ENCODE results near the gene RAI14.
"Not testable (repeated sequence)": the region's sequence is repeated elsewhere in the genome, so short reads cannot be mapped to it uniquely, and the experiment has no call there.

RAI14 gene

GRCh38 chr5:34697308-34698108 is 41.4 kb downstream of the RAI14 start:
- Mint-ChIP-seq H3K27ac (no peak overlapping the region), H3K4me3 (no peak overlapping the region), H3K4me1 (ENCODE audit: low read depth) (peaks cover 13% of the 10 kb centered on the region), H3K27me3 (no peaks in the 10 kb centered on the region), H3K9me3 (ENCODE audit: low read depth) (no peaks in the 10 kb centered on the region), H3K36me3 (no peaks in the 10 kb centered on the region)

DNA sequence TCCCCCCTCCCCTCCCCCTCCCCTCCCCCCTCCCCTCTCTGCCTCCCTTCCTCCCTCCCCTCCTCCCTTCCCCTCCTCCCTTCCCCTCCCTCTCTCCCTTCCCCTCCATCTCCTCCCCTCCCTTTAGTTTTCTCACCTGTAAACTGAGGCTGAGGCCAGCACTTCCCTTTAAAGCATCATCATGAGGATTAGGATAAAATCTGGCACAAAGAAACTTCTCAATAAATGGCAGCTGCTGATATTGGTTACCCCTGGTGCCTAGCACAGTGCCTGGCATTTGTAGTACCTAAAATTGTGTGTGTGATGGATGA is 41.9 kb downstream of the RAI14 start:
- no peaks in the 10 kb centered on the region for H3K9me3 Mint-ChIP-seq (ENCODE audit: low read depth)
- no peaks in the 10 kb centered on the region for H3K27me3 Mint-ChIP-seq
- H3K4me3 Mint-ChIP-seq, result no peak overlapping the region
- H3K4me1 Mint-ChIP-seq (ENCODE audit: low read depth), result peaks cover 13% of the 10 kb centered on the region
- no peak overlapping the region for H3K27ac Mint-ChIP-seq
- no peaks in the 10 kb centered on the region for H3K36me3 Mint-ChIP-seq

DNA sequence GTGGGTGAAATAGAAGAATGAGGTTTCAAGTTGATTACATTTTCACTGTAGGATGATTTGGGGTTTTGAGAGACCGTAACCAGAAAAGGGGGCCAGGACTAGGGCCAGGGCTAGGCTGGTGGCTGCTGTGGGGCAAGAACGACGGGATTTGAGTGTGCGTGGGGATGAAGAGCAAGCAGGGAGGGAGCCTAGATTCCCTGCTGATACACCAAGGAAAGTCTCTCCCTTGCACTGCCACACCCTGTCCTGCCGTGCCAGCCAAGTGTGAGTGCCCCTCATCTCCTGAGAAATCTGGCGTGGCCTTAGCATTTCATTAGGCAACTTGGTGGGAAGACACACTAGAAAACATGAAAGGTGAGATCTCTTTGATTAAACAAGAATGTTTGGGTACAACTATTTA is 42.6 kb downstream of the RAI14 start:
- Mint-ChIP-seq H3K27me3 (no peaks in the 10 kb centered on the region), H3K4me1 (ENCODE audit: low read depth) (peaks cover 13% of the 10 kb centered on the region), H3K36me3 (no peaks in the 10 kb centered on the region), H3K27ac (no peak overlapping the region), H3K4me3 (no peak overlapping the region), H3K9me3 (ENCODE audit: low read depth) (no peaks in the 10 kb centered on the region)

DNA sequence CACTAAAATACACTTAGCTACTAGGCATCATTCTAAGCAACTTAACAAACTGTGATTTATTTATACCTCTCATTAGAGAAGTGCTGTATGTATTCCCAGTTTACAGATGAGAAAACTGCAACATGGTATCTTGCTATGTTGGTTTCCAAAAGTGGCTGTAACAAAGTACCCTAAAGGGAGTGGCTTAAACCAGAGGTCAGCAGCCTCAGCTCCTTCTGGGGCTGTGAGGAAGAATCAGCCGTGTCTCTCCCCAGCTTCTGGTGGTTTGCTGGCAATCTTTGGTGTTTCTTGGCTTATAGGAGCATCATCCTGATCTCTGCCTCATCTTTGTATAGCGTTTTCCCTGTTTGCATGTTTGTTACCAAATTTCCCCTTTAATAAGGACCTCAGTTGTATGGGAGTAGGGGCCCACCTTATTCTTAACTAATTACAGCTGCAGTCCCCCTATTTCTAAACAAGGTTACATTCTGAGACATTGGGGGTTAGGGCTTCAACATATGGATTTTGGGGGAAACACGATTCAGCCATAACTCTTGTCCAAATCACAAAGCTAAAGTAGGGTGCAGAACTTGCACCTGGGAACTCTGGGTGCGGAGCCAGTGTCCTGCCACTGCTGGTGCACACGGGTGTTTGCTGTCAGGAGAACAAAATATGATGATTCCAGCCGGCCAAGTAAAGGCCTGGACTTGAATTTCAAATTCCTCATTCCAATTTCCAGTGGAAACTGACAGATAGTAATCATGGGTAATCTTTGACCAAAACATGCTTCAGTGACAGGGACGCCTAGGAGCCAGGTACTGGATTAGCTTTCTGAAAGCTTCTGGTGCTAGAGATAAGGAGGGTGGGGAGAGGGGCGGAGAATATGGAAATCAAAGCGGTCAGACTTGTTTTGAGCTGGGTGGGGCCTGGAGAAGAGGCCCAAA is 43.3 kb downstream of the RAI14 start:
- no peak overlapping the region for H3K27ac Mint-ChIP-seq
- H3K9me3 Mint-ChIP-seq (ENCODE audit: low read depth), result no peaks in the 10 kb centered on the region
- H3K27me3 Mint-ChIP-seq, result no peaks in the 10 kb centered on the region
- no peaks in the 10 kb centered on the region for H3K36me3 Mint-ChIP-seq
- H3K4me1 Mint-ChIP-seq (ENCODE audit: low read depth), result peaks cover 8% of the 10 kb centered on the region
- H3K4me3 Mint-ChIP-seq, result no peak overlapping the region

GRCh38 chr5:34700078-34700452 is 43.9 kb downstream of the RAI14 start:
- Mint-ChIP-seq H3K27me3 (no peaks in the 10 kb centered on the region), H3K4me1 (ENCODE audit: low read depth) (peaks cover 3% of the 10 kb centered on the region), H3K36me3 (no peaks in the 10 kb centered on the region), H3K9me3 (ENCODE audit: low read depth) (no peaks in the 10 kb centered on the region), H3K27ac (no peak overlapping the region), H3K4me3 (no peak overlapping the region)

- not testable (repeated sequence) for H3K27ac Mint-ChIP-seq
Measured at GRCh38 chr5:34701442-34701841, 45.3 kb downstream of the RAI14 start.

GRCh38 chr5:34703767-34704713 is 47.9 kb downstream of the RAI14 start:
- Mint-ChIP-seq H3K4me3 (no peak overlapping the region), H3K4me1 (ENCODE audit: low read depth) (no peaks in the 10 kb centered on the region), H3K36me3 (no peaks in the 10 kb centered on the region), H3K27ac (no peak overlapping the region), H3K9me3 (ENCODE audit: low read depth) (no peaks in the 10 kb centered on the region), H3K27me3 (no peaks in the 10 kb centered on the region)

More at GRCh38 chr5:34701442-34701841, 45.3 kb downstream of the RAI14 start:
- not testable (repeated sequence) for H3K27me3 Mint-ChIP-seq; H3K36me3 Mint-ChIP-seq; H3K4me3 Mint-ChIP-seq; H3K9me3 Mint-ChIP-seq (ENCODE audit: low read depth); H3K4me1 Mint-ChIP-seq (ENCODE audit: low read depth)

DNA sequence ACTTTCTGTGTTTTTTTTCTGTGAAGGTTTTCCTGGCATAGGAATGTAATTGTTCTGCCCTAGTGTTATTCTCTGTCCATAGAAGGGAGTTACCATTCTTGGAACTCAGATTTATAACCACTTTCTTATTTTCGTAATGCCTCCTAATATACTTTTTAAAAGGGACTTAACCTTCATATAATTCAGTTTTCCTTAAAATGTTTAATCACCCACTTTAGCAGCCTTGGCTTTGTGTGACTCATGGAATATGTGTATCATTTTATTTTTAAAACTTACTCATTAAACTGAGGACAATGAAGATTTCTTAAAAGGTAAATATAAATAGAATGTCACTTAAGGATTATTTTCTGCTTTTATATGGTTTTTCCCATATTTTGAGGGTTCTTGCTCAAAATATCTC is 50.0 kb downstream of the RAI14 start:
- H3K27ac Mint-ChIP-seq, result no peak overlapping the region
- no peaks in the 10 kb centered on the region for H3K9me3 Mint-ChIP-seq (ENCODE audit: low read depth)
- no peak overlapping the region for H3K4me3 Mint-ChIP-seq
- H3K36me3 Mint-ChIP-seq, result no peaks in the 10 kb centered on the region
- no peaks in the 10 kb centered on the region for H3K4me1 Mint-ChIP-seq (ENCODE audit: low read depth)
- no peaks in the 10 kb centered on the region for H3K27me3 Mint-ChIP-seq

DNA sequence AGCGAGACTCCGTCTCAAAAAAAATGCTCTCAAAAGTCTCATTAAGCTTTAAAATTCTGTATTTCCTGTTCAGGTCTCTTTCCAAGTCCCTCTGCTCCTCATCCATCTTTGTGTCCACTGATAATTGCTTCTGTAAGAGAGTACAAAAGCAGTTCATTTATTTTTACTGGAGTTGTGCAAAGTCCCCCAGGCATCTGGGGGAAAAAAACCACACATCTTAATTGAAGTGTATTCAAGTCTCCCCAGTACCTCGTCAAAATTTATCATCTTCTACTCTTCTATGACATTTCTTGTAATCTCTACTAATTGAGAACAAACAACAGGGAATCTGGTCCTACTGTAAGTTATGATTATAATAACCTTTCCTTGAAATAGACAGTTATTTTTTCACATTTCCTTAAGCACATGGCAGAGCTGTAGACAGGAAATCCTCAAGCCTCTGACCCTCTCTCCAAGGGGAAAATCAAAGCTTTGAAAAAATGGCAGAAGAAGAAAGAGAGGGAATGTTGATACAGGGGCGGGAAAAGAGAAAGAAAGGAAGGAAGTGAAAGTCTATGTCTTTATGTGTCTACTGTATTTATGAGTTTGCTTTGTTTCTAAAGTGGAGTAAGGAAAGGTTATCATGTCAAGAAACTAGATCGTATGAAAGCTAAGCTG is 51.5 kb downstream of the RAI14 start:
- Mint-ChIP-seq H3K4me1 (ENCODE audit: low read depth) (no peaks in the 10 kb centered on the region), H3K27ac (no peak overlapping the region), H3K9me3 (ENCODE audit: low read depth) (no peaks in the 10 kb centered on the region), H3K27me3 (no peaks in the 10 kb centered on the region), H3K36me3 (no peaks in the 10 kb centered on the region), H3K4me3 (no peak overlapping the region)

- no peaks in the 10 kb centered on the region for H3K4me1 Mint-ChIP-seq (ENCODE audit: low read depth)
- H3K36me3 Mint-ChIP-seq, result no peaks in the 10 kb centered on the region
- no peak overlapping the region for H3K4me3 Mint-ChIP-seq
- H3K9me3 Mint-ChIP-seq (ENCODE audit: low read depth), result no peaks in the 10 kb centered on the region
- H3K27ac Mint-ChIP-seq, result no peak overlapping the region
- H3K27me3 Mint-ChIP-seq, result no peaks in the 10 kb centered on the region
Measured at GRCh38 chr5:34708777-34709176, 52.6 kb downstream of the RAI14 start.

DNA sequence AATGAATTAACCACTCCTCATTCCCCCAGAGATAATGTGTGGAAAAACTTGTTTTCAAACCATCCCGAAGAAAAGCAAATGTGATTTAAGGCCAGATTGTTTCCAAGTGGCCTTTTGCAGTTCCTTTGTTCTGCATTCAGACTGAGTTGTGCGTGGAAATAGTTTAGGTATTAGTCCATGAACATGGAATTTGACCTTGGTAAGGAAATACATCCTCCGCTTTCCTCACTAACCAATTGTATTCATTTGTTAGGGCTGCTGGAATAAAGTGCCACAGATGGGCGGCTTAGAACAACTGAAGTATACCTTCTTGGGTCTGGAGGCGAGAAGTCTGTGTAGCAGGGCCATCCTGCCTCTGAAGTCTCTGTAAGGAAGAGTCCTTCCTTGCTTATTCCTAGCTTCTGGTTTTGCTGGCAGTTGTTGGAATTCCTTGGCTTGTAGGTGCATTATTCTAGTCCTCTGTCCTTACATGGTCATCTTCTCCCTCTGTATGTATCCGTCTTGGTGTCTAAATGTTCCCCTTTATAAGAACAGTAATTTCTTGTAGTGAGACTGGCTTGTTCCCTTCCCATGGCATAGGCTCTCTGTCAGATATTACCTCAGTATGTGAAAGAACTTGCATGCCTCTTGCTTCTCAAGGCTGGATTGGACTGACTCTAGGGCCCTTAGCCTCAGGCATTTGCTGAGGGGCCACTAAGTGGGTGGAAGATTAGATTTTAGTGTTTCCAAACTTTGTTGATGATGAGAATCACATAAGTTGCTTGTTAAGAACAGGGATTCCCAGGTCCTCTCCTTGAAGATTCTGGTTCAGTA is 53.9 kb downstream of the RAI14 start:
- Mint-ChIP-seq H3K9me3 (ENCODE audit: low read depth) (no peaks in the 10 kb centered on the region), H3K36me3 (no peaks in the 10 kb centered on the region), H3K4me3 (no peak overlapping the region), H3K4me1 (ENCODE audit: low read depth) (no peaks in the 10 kb centered on the region), H3K27me3 (no peaks in the 10 kb centered on the region), H3K27ac (no peak overlapping the region)

GRCh38 chr5:34712565-34712964 is 56.4 kb downstream of the RAI14 start:
- no peak overlapping the region for H3K27ac Mint-ChIP-seq
- no peak overlapping the region for H3K4me3 Mint-ChIP-seq
- no peaks in the 10 kb centered on the region for H3K36me3 Mint-ChIP-seq
- H3K4me1 Mint-ChIP-seq (ENCODE audit: low read depth), result no peaks in the 10 kb centered on the region
- no peaks in the 10 kb centered on the region for H3K9me3 Mint-ChIP-seq (ENCODE audit: low read depth)
- H3K27me3 Mint-ChIP-seq, result peaks cover 11% of the 10 kb centered on the region

DNA sequence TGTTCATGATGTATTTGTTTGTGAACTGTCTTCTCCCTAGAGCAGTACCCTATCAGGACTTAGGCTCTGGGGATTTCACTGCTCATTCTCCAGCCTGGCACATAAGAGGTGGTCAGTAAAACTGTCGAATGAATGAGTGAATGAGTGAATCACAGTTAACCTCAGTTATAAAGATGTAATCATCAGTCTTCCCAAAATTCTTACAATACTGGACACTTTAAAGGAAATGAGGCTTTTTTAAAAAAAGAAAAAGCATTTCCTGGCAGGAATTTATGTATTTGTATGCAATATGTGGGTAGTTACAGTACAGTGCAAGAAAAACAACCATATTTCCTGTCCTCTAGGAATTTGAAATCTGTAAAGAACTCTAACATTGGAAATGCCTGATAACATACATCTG is 59.6 kb downstream of the RAI14 start:
- Mint-ChIP-seq H3K9me3 (ENCODE audit: low read depth) (no peaks in the 10 kb centered on the region), H3K4me1 (ENCODE audit: low read depth) (no peaks in the 10 kb centered on the region)

DNA sequence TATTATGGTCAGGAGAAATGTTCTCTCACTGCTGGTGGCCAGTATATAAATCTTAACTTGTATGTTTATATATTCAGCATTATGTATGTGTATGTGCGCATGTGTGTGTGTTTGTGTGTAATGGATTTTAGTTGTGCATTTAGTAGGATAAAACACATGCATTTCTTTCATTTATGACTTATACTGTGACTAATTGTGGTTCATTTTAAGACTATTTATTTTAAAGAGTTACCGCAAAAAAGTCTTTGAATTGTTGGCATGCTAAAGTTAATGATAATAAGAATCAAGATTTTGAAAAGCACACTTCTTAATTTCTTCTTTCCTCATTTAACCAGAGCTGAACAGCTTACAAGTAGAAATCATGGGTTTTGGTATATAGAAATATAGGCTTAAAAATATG is 60.9 kb downstream of the RAI14 start:
- H3K27me3 Mint-ChIP-seq, result peaks cover 13% of the 10 kb centered on the region
- no peak overlapping the region for H3K27ac Mint-ChIP-seq
- no peaks in the 10 kb centered on the region for H3K9me3 Mint-ChIP-seq (ENCODE audit: low read depth)
- H3K4me3 Mint-ChIP-seq, result no peak overlapping the region
- H3K36me3 Mint-ChIP-seq, result no peaks in the 10 kb centered on the region
- no peaks in the 10 kb centered on the region for H3K4me1 Mint-ChIP-seq (ENCODE audit: low read depth)

More for the DNA sequence above, 59.6 kb downstream of the RAI14 start:
- Mint-ChIP-seq H3K4me3 (no peak overlapping the region), H3K27ac (no peak overlapping the region), H3K27me3 (peaks cover 11% of the 10 kb centered on the region), H3K36me3 (no peaks in the 10 kb centered on the region)
